ENCODE results near the gene PDE6A.

PDE6A gene

DNA sequence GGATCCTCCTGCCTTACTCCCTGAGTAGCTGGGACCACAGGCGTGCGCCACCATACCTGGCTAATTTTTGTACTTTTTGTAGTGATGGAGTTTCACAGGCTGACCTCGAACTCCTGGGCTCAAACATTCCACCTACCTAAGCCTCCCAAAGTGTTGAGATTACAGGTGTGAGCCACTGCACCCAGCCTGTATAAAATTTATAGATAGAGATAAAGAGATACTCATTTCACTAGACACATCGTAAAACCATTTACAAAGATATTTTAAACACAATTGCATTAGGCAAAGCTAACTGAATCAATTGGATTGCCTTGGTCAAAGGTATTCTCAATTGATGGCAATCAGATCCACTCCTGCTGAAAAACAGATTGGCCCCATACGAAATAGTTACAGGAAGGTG, 52.0 kb downstream of the PDE6A start:
- no peak overlapping the region for H3K27ac Mint-ChIP-seq
- no peaks in the 10 kb centered on the region for H3K36me3 Mint-ChIP-seq (ENCODE audit: low read depth)
- peaks cover 5% of the 10 kb centered on the region for H3K4me1 Mint-ChIP-seq
- H3K9me3 Mint-ChIP-seq: no peaks in the 10 kb centered on the region
- no peak overlapping the region for H3K4me3 Mint-ChIP-seq
- TF ChIP-seq, protein P1, sequence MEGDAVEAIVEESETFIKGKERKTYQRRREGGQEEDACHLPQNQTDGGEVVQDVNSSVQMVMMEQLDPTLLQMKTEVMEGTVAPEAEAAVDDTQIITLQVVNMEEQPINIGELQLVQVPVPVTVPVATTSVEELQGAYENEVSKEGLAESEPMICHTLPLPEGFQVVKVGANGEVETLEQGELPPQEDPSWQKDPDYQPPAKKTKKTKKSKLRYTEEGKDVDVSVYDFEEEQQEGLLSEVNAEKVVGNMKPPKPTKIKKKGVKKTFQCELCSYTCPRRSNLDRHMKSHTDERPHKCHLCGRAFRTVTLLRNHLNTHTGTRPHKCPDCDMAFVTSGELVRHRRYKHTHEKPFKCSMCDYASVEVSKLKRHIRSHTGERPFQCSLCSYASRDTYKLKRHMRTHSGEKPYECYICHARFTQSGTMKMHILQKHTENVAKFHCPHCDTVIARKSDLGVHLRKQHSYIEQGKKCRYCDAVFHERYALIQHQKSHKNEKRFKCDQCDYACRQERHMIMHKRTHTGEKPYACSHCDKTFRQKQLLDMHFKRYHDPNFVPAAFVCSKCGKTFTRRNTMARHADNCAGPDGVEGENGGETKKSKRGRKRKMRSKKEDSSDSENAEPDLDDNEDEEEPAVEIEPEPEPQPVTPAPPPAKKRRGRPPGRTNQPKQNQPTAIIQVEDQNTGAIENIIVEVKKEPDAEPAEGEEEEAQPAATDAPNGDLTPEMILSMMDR (IDR thresholded peaks at IDR 0.05; ENCODE audit: unreplicated experiment in 3 of 3): no peak
- no peaks in the 10 kb centered on the region for H3K27me3 Mint-ChIP-seq (ENCODE audit: low read depth)

DNA sequence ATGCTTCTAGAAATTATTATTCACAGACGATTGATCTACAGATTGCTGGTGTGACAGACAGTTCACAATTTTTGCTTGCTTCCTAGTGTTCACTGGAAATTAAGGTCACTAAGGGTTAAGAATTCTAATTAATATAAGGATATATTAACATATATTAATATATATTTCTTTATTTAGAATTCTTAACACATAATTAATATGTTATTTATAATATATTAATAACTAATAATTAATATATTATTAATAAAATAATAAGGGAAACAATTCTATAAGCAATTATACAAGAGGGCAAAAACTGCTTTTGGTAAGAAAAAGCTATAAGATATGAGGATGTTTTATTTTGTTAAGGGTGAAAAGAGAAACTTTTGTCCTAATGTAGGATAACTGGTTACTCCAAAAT, 56.3 kb downstream of the PDE6A start:
- TF ChIP-seq, protein P1 (IDR thresholded peaks at IDR 0.05; ENCODE audit: unreplicated experiment in 3 of 3): no peak
- no peaks in the 10 kb centered on the region for H3K36me3 Mint-ChIP-seq (ENCODE audit: low read depth)
- no peaks in the 10 kb centered on the region for H3K27me3 Mint-ChIP-seq (ENCODE audit: low read depth)

GRCh38 chr5:149887622-149888183, 56.9 kb downstream of the PDE6A start:
- Mint-ChIP-seq H3K36me3 (ENCODE audit: low read depth) (no peaks in the 10 kb centered on the region), H3K4me3 (peak overlapping the region in 2 of 3 experiments; percentile 37 to 61), H3K4me1 (peaks cover 13% of the 10 kb centered on the region), H3K27me3 (ENCODE audit: low read depth) (no peaks in the 10 kb centered on the region), H3K9me3 (no peaks in the 10 kb centered on the region), H3K27ac (peak overlapping the region in 2 of 3 experiments; percentile 50 to 95)
- TF ChIP-seq, protein P1 (IDR thresholded peaks at IDR 0.05; ENCODE audit: unreplicated experiment in 3 of 3): no peak

More for the DNA sequence above, 56.3 kb downstream of the PDE6A start:
- Mint-ChIP-seq H3K4me1 (peaks cover 13% of the 10 kb centered on the region), H3K9me3 (no peaks in the 10 kb centered on the region), H3K27ac (no peak overlapping the region), H3K4me3 (no peak overlapping the region)

- no peak overlapping the region for H3K27ac Mint-ChIP-seq
- no peaks in the 10 kb centered on the region for H3K27me3 Mint-ChIP-seq (ENCODE audit: low read depth)
- TF ChIP-seq, protein P1 (IDR thresholded peaks at IDR 0.05; ENCODE audit: unreplicated experiment in 3 of 3): no peak
- peaks cover 13% of the 10 kb centered on the region for H3K4me1 Mint-ChIP-seq
- no peaks in the 10 kb centered on the region for H3K9me3 Mint-ChIP-seq
- no peaks in the 10 kb centered on the region for H3K36me3 Mint-ChIP-seq (ENCODE audit: low read depth)
- no peak overlapping the region for H3K4me3 Mint-ChIP-seq
These were observed 57.7 kb downstream of the PDE6A start for GRCh38 chr5:149886692-149887470.

GRCh38 chr5:149886060-149886459, 58.5 kb downstream of the PDE6A start:
- Mint-ChIP-seq H3K27me3 (ENCODE audit: low read depth) (no peaks in the 10 kb centered on the region), H3K9me3 (no peaks in the 10 kb centered on the region), H3K4me1 (peaks cover 13% of the 10 kb centered on the region), H3K4me3 (no peak overlapping the region), H3K36me3 (ENCODE audit: low read depth) (no peaks in the 10 kb centered on the region), H3K27ac (peak overlapping the region in 1 of 3 experiments; percentile 50)
- TF ChIP-seq, protein P1 (IDR thresholded peaks at IDR 0.05; ENCODE audit: unreplicated experiment in 3 of 3): no peak

Data from nephron (organoid).